DND-41 (cell line): ENCODE measurements around the gene FAM168B.

Source experiments
- ATAC-seq: fragments of 200-7000 bp; cut with Tn5 transposase; 3 replicates; pipeline ENCODE4 v1.9.1; 2021; ENCODE audit warnings: low read depth; ENCODE audit not compliant: insufficient read depth
- DNase-seq: peaks from one replicate; pipeline ENCODE4 v3.0.0-alpha.2; 2020
- H2AFZ ChIP-seq: 2 replicates; pipeline ENCODE4 v1.6.0; 2012; ENCODE audit warnings: low read depth, low read length
- H3K27ac ChIP-seq: 2 replicates; pipeline ENCODE4 v1.5.1; 2012; ENCODE audit warnings: low read length, inconsistent platforms
- H3K27me3 ChIP-seq: fragments of 200-600 bp; sonication (generic); 2 replicates; pipeline ENCODE4 v1.6.0; 2012; ENCODE audit warnings: low read length, mild to moderate bottlenecking, inconsistent platforms; ENCODE audit not compliant: insufficient read depth, poor library complexity
- H3K36me3 ChIP-seq: 2 replicates; pipeline ENCODE4 v1.5.1; 2012; ENCODE audit warnings: low read length, inconsistent platforms; ENCODE audit not compliant: insufficient read depth
- H3K4me1 ChIP-seq: 2 replicates; pipeline ENCODE4 v1.5.1; 2012; ENCODE audit warnings: mild to moderate bottlenecking, low read length; ENCODE audit not compliant: insufficient read depth
- H3K4me2 ChIP-seq: 2 replicates; pipeline ENCODE4 v1.6.0; 2012; ENCODE audit warnings: mild to moderate bottlenecking, moderate library complexity, low read length, inconsistent platforms; ENCODE audit not compliant: insufficient read depth
- H3K4me3 ChIP-seq, 2 experiments: fragments of 200-600 bp in 1 of 2; shearing (Covaris generic) in 1 of 2; 2 replicates each; pipeline ENCODE4 v1.5.1; 2012 to 2016; ENCODE audit warnings: inconsistent platforms in 2 of 2, low read length in 2 of 2, mild to moderate bottlenecking in 2 of 2, low read depth in 1 of 2, moderate library complexity in 1 of 2
- H3K79me2 ChIP-seq: 2 replicates; pipeline ENCODE4 v1.6.0; 2012; ENCODE audit warnings: low read length, inconsistent platforms; ENCODE audit not compliant: insufficient read depth
- H3K9ac ChIP-seq: 2 replicates; pipeline ENCODE4 v1.6.0; 2012; ENCODE audit warnings: low read depth, mild to moderate bottlenecking, inconsistent platforms, low read length, moderate library complexity
- H3K9me3 ChIP-seq: 2 replicates; pipeline ENCODE4 v1.5.1; 2012; ENCODE audit warnings: low read length, moderate library complexity, mild to moderate bottlenecking, inconsistent platforms; ENCODE audit not compliant: insufficient read depth, severe bottlenecking
- H4K20me1 ChIP-seq: 2 replicates; pipeline ENCODE4 v1.6.0; 2012; ENCODE audit warnings: low read length; ENCODE audit not compliant: insufficient read depth
- EZH2 ChIP-seq: IDR thresholded peaks from 3 replicates; pipeline ENCODE4 v1.6.1; 2012; ENCODE audit warnings: borderline replicate concordance, low read depth, mild to moderate bottlenecking, moderate library complexity, low read length, inconsistent platforms; ENCODE audit not compliant: severe bottlenecking
- TF ChIP-seq, protein P1 (sequence below): IDR thresholded peaks from 2 replicates; pipeline ENCODE4 v1.5.1; 2012; ENCODE audit warnings: borderline replicate concordance, low read length, moderate library complexity, mild to moderate bottlenecking; ENCODE audit not compliant: poor library complexity, severe bottlenecking; ENCODE audit errors: extremely low read depth

Gene FAM168B

DNA sequence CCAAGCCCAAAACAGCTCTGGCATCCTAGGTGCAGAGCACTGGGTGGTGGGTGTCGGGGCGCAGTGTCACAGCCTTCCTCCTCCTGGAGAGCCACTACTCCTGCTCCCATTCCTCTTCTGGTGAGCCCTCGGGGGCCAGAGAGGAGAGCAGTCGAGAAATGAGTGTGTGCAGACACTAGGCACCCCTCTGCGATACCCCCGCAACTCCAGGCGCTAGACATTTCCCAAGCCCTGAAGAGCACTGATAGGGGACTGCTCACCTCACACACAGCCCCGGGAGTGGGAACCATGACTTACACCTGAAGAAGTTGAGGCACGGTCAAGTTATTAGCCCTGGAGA is 54.2 kb downstream of the FAM168B start:
- H3K4me1 ChIP-seq, result peaks cover 27% of the 10 kb centered on the region
- H3K36me3 ChIP-seq, result no peaks in the 10 kb centered on the region
- no peak for DNase-seq
- H3K9me3 ChIP-seq, result no peaks in the 10 kb centered on the region
- no peaks in the 10 kb centered on the region for H3K27me3 ChIP-seq
- no peaks in the 10 kb centered on the region for H4K20me1 ChIP-seq
- H3K4me3 ChIP-seq, result no peak overlapping the region
- TF ChIP-seq EZH2, result no peak
- TF ChIP-seq, protein P1, sequence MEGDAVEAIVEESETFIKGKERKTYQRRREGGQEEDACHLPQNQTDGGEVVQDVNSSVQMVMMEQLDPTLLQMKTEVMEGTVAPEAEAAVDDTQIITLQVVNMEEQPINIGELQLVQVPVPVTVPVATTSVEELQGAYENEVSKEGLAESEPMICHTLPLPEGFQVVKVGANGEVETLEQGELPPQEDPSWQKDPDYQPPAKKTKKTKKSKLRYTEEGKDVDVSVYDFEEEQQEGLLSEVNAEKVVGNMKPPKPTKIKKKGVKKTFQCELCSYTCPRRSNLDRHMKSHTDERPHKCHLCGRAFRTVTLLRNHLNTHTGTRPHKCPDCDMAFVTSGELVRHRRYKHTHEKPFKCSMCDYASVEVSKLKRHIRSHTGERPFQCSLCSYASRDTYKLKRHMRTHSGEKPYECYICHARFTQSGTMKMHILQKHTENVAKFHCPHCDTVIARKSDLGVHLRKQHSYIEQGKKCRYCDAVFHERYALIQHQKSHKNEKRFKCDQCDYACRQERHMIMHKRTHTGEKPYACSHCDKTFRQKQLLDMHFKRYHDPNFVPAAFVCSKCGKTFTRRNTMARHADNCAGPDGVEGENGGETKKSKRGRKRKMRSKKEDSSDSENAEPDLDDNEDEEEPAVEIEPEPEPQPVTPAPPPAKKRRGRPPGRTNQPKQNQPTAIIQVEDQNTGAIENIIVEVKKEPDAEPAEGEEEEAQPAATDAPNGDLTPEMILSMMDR, result no peak
- no peaks in the 10 kb centered on the region for H3K79me2 ChIP-seq
- H3K4me2 ChIP-seq, result no peak overlapping the region
- H3K9ac ChIP-seq, result no peak overlapping the region
- no peak for ATAC-seq
- no peak overlapping the region for H3K27ac ChIP-seq
- H2AFZ ChIP-seq, result no peak overlapping the region

DNA sequence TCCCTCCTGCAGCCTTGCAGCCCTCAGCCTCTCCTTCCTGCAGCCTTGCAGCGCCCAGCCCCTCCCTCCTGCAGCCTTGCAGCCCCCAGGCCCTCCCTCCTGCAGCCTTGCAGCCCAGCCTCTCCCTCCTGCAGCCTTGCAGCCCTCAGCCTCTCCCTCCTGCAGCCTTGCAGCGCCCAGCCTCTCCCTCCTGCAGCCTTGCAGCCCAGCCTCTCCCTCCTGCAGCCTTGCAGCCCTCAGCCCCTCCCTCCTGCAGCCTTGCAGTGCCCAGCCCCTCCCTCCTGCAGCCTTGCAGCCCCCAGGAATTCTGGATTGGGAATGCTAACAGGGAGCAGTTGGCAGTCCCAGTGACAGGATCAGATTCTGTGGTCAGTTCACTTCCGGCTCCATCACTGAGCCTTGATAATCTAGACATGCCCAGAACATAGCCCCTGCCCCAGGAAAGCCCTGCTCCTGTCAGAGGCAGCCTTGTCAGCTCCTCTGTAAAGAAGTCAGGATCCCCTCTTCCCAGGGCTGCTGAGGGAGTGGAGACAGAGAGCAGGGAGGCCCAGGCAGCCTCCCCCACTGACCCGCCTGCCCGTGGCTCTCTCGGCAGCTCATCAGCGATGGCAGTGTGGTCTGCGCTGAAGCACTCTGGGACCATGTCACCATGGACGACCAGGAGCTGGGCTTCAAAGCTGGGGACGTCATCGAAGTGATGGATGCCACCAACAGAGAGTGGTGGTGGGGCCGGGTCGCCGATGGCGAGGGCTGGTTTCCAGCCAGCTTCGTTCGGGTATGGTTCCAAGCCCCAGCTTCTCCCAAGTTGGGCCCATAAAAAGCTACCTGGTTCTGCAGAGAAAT is 54.8 kb downstream of the FAM168B start:
- TF ChIP-seq, protein P1, result no peak
- no peak for TF ChIP-seq EZH2
- Histone ChIP-seq H3K79me2 (no peaks in the 10 kb centered on the region), H3K27ac (no peak overlapping the region), H3K9me3 (no peaks in the 10 kb centered on the region), H3K36me3 (no peaks in the 10 kb centered on the region), H2AFZ (no peak overlapping the region), H3K9ac (no peak overlapping the region), H3K4me1 (peaks cover 27% of the 10 kb centered on the region), H3K4me2 (no peak overlapping the region), H3K27me3 (no peaks in the 10 kb centered on the region), H4K20me1 (no peaks in the 10 kb centered on the region), H3K4me3 (no peak overlapping the region)
- DNase-seq (no peak), ATAC-seq (no peak)

DNA sequence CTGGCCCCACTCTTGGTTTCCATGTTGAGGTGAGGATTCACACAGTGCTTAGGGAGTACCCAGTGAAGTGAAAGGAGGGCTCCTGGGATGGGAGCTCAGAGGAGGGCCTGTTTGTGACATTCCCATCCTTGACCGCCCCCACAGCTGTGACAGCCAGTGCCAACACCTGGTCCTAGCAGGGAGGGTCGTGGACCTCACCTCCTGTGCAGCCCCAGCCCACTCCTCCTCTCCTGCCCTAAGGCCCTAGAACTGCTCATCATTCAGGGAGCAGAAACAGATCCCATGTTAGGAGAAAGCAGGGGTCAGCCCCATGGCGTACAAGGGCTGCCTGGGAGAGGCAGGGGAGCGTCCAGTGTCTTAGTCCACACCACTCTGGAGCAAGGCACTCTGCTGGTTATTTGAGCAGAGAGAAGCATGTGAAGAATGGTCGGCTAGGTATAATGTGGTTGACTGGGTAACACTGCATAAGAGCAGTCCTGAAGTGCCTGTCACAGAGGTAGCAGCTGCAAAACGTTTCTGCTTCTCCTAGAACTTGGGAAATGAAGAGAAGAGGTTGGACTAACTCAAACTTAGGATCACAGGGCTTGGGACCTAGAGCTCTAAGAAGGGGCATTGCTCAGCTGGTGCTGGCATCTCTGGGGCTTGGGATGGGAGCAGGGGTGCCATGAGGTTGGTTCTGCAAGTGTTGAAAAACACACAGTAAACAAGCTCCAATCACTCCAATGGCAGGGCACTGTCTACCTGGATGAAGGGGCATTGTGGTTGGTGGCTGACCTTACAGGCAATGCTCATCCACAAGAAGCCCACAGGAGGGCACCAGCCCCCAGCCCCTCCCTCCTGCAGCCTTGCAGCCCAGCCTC is 55.6 kb downstream of the FAM168B start:
- Histone ChIP-seq H3K4me3 (no peak overlapping the region), H3K4me2 (no peak overlapping the region), H3K27me3 (no peaks in the 10 kb centered on the region), H3K79me2 (no peaks in the 10 kb centered on the region), H3K9me3 (no peaks in the 10 kb centered on the region), H2AFZ (no peak overlapping the region), H3K9ac (no peak overlapping the region), H3K4me1 (peaks cover 24% of the 10 kb centered on the region), H3K36me3 (no peaks in the 10 kb centered on the region), H4K20me1 (no peaks in the 10 kb centered on the region), H3K27ac (no peak overlapping the region)
- TF ChIP-seq, protein P1, result no peak
- no peak for TF ChIP-seq EZH2
- no peak for ATAC-seq
- no peak for DNase-seq
